Measurements from ENCODE around the gene IFIT2. TPM values are rescaled to one million over a fixed set of nuclear protein-coding genes. Genes with fewer than 3 reads are reported as not detected.

The IFIT2 gene
- total RNA-seq, 1 experiment from 2014 or later = not detected

DNA sequence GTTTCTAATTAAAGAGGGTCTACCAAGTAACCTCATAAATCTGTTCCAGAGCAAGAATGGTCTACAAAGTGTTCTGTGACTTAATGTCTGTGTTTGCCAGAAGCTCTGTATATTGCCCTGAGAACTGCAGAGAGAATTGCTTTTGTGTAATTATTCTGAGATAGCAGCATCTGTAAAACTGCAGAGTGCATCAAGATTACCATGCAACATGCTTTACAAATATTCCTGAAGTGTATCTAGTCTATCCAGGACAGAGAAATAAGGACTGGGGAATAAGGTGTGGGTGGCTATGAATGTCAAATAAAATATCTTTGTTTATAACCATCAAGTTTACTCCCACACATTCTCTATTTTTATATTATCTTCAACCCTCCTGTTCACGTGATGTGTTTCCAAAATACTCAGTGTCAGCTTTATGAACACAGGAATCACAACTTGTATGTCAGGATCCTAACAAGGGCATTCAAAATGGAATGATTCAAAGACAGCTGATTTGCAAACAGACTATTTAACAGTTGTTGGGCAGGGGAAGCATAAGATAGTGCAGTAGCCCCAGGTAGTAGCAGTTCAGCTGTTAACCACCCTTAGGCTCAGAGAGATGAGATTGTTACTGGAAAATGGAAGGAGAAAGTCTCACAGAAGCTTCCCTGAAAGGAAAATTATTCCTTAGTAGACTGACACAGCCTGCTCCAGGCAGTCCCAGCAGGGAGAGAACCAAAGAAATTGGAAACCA lies 35.0 kb upstream of the IFIT2 start:
- no peak overlapping the region for H3K27ac Mint-ChIP-seq
- Histone ChIP-seq H2BK5ac (ENCODE audit: insufficient read length, low read length) (no peak overlapping the region), H3K27ac (ENCODE audit: insufficient read length, low read depth, low read length) (no peak overlapping the region), H4K91ac (ENCODE audit: insufficient read length, low read depth, low read length) (no peak overlapping the region), H3K27me3 (ENCODE audit: insufficient read depth, low read length) (no peaks in the 10 kb centered on the region), H2BK15ac (ENCODE audit: low read depth, low read length) (no peak overlapping the region), H3K79me2 (ENCODE audit: insufficient read depth, low read length) (no peaks in the 10 kb centered on the region), H3K23ac (ENCODE audit: insufficient read length, low read depth, low read length) (no peak overlapping the region), H3K9me3 (ENCODE audit: control insufficient read depth, low read depth, low read length) (no peaks in the 10 kb centered on the region), H2BK120ac (ENCODE audit: low read depth, low read length, poor library complexity, severe bottlenecking) (no peak overlapping the region), H3K18ac (ENCODE audit: insufficient read length, low read depth, low read length) (no peak overlapping the region), H3K56ac (ENCODE audit: insufficient read length, low read depth, low read length) (no peak overlapping the region), H3K79me1 (ENCODE audit: insufficient read depth, low read depth, low read length, poor library complexity, severe bottlenecking) (no peaks in the 10 kb centered on the region), H3K4ac (ENCODE audit: low read depth, low read length) (no peak overlapping the region), H2BK20ac (ENCODE audit: low read depth, low read length, poor library complexity, severe bottlenecking) (no peak overlapping the region), H4K8ac (replicated peaks; ENCODE audit: insufficient read length, low read depth, low read length) (no peak overlapping the region), H3K14ac (ENCODE audit: insufficient read depth, low read length) (no peak overlapping the region), H4K20me1 (ENCODE audit: control insufficient read depth, insufficient read depth, insufficient read length) (no peaks in the 10 kb centered on the region), H3T11ph (ENCODE audit: low read length) (no peak overlapping the region), H3K4me1 (ENCODE audit: insufficient read depth, low read length) (no peaks in the 10 kb centered on the region; the same call in 1 of the 2 replicates), H4K5ac (ENCODE audit: insufficient read length, low read depth, low read length) (no peak overlapping the region), H2AFZ (ENCODE audit: low read length) (no peak overlapping the region), H2BK12ac (ENCODE audit: insufficient read length, low read depth, low read length) (no peak overlapping the region), H3K23me2 (ENCODE audit: insufficient read length, low read depth, low read length, poor library complexity, severe bottlenecking) (no peaks in the 10 kb centered on the region), H3K4me2 (ENCODE audit: insufficient read depth, insufficient read length, low read length) (no peak overlapping the region), H2AK5ac (ENCODE audit: insufficient read length, low read length) (no peak overlapping the region), H3K9ac (ENCODE audit: extremely low read depth, insufficient read length, low read length) (no peak overlapping the region)
- H3K4me1 Mint-ChIP-seq = peaks cover 6% of the 10 kb centered on the region in 2 experiments; a peak in 3 of 4 replicates
- no CpG with 5 or more reads among the region's 1 CpG for WGBS (ENCODE audit: extremely low coverage, insufficient read length, low lambda C conversion rate)
- TF ChIP-seq, protein P1, sequence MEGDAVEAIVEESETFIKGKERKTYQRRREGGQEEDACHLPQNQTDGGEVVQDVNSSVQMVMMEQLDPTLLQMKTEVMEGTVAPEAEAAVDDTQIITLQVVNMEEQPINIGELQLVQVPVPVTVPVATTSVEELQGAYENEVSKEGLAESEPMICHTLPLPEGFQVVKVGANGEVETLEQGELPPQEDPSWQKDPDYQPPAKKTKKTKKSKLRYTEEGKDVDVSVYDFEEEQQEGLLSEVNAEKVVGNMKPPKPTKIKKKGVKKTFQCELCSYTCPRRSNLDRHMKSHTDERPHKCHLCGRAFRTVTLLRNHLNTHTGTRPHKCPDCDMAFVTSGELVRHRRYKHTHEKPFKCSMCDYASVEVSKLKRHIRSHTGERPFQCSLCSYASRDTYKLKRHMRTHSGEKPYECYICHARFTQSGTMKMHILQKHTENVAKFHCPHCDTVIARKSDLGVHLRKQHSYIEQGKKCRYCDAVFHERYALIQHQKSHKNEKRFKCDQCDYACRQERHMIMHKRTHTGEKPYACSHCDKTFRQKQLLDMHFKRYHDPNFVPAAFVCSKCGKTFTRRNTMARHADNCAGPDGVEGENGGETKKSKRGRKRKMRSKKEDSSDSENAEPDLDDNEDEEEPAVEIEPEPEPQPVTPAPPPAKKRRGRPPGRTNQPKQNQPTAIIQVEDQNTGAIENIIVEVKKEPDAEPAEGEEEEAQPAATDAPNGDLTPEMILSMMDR (conservative IDR thresholded peaks at IDR 0.05) = no peak
- H3K36me3 Mint-ChIP-seq (ENCODE audit: insufficient read depth in 1 of 3, low read depth in 3 of 3) = no peaks in the 10 kb centered on the region
- H3K27me3 Mint-ChIP-seq (ENCODE audit: low read depth) = no peaks in the 10 kb centered on the region
- no peak for DNase-seq
- H3K9me3 Mint-ChIP-seq = no peaks in the 10 kb centered on the region
- H3K4me3 Mint-ChIP-seq = no peak overlapping the region

Measured in H9 (cell line).